HepG2 (cell line): Measurements from ENCODE around the gene CDX1. TPM values are rescaled to one million over a fixed set of nuclear protein-coding genes. Genes with fewer than 3 reads are reported as not detected.

Experiments used
- ADNP ChIP-seq: sonication (generic); formaldehyde crosslinking; IDR thresholded peaks from 2 replicates; pipeline ENCODE4 v1.4.0; 2020; ENCODE audit warnings: missing genetic modification reagents
- BORCS8-MEF2B ChIP-seq: sonication (generic); formaldehyde crosslinking; IDR thresholded peaks from 2 replicates; pipeline ENCODE4 v1.8.0; 2022; ENCODE audit warnings: mild to moderate bottlenecking, missing genetic modification reagents
- CEBPG ChIP-seq: IDR thresholded peaks from 2 replicates; pipeline ENCODE4 v1.6.1; 2016
- GMEB2 ChIP-seq: IDR thresholded peaks from 2 replicates; pipeline ENCODE4 v1.6.1; 2016; ENCODE audit warnings: missing biosample characterization, missing genetic modification reagents, low read depth
- KDM5B ChIP-seq: sonication (generic); formaldehyde crosslinking; IDR thresholded peaks from 2 replicates; pipeline ENCODE4 v1.4.0; 2020; ENCODE audit warnings: missing genetic modification reagents, mild to moderate bottlenecking, borderline replicate concordance
- KMT2B ChIP-seq: IDR thresholded peaks from 2 replicates; pipeline ENCODE4 v1.6.1; 2016; ENCODE audit warnings: missing genetic modification reagents, missing compliant biosample characterization
- LRRFIP1 ChIP-seq: sonication (generic); formaldehyde crosslinking; conservative IDR thresholded peaks from 2 replicates; pipeline ENCODE4 v1.4.0; 2020; ENCODE audit warnings: missing genetic modification reagents
- PCBP2 ChIP-seq: fragments of 200-400 bp; formaldehyde crosslinking; optimal IDR thresholded peaks from 2 replicates; pipeline ENCODE3; 2018; ENCODE audit warnings: low read length, low read depth; ENCODE audit not compliant: poor library complexity, severe bottlenecking
- PLRG1 ChIP-seq: fragments of 450-650 bp; conservative IDR thresholded peaks from 2 replicates; pipeline ENCODE4 v1.6.1; 2016
- SMC3 ChIP-seq: IDR thresholded peaks from 2 replicates; pipeline ENCODE4 v1.6.1; 2011; ENCODE audit warnings: low read length, improper control_type of control experiment
- SPEN ChIP-seq: sonication (generic); formaldehyde crosslinking; IDR thresholded peaks from 2 replicates; pipeline ENCODE4 v1.5.1; 2020; ENCODE audit warnings: low read depth, mild to moderate bottlenecking, missing genetic modification reagents
- TBX3 ChIP-seq: fragments of 450-650 bp; IDR thresholded peaks from 2 replicates; pipeline ENCODE4 v1.6.1; 2017; ENCODE audit warnings: antibody characterized with exemption, mild to moderate bottlenecking, inconsistent platforms, borderline replicate concordance
- THYN1 ChIP-seq: sonication (generic); formaldehyde crosslinking; IDR thresholded peaks from 2 replicates; pipeline ENCODE4 v1.8.1; 2023; ENCODE audit warnings: low read depth, mild to moderate bottlenecking, moderate library complexity, missing genetic modification reagents, borderline replicate concordance
- TP53 ChIP-seq: sonication (generic); formaldehyde crosslinking; conservative IDR thresholded peaks from 2 replicates; pipeline ENCODE4 v1.4.0; 2020; ENCODE audit warnings: missing genetic modification reagents
- ZNF263 ChIP-seq: sonication (generic); formaldehyde crosslinking; IDR thresholded peaks from 2 replicates; pipeline ENCODE4 v1.4.0; 2020; ENCODE audit warnings: missing genetic modification reagents
- ZNF317 ChIP-seq: sonication (generic); formaldehyde crosslinking; IDR thresholded peaks from 2 replicates; pipeline ENCODE4 v1.5.0; 2020; ENCODE audit warnings: mild to moderate bottlenecking, missing genetic modification reagents
- ZNF318 ChIP-seq: sonication (generic); formaldehyde crosslinking; IDR thresholded peaks from 2 replicates; pipeline ENCODE4 v1.4.0; 2020; ENCODE audit warnings: mild to moderate bottlenecking, missing genetic modification reagents
- ZNF7 ChIP-seq: IDR thresholded peaks from 2 replicates; pipeline ENCODE4 v1.6.1; 2016; ENCODE audit warnings: missing biosample characterization, missing genetic modification reagents
- polyA plus RNA-seq, 8 experiments: library from polyadenylated mRNA; depleted of rRNA in 3 of 8; stranded (reverse) in 7 of 8; unstranded in 1 of 8; fragments of >200 nt; fragmentation: Illumina TruSeq in 4 of 8; extraction: Trizol in 4 of 8; gene quantifications; 2 replicates each; pipeline versions ENCODE4 v1.2.1 to v1.2.3, GENCODE V29; 2011 to 2016; ENCODE audit warnings: low read depth in 4 of 8, missing spikeins in 1 of 8, mixed read lengths in 1 of 8; ENCODE audit not compliant: insufficient read depth in 1 of 8
- total RNA-seq, 5 experiments: library from RNA; depleted of rRNA; stranded (reverse); fragments of >200 nt; fragmentation: Illumina TruSeq; extraction: Trizol; gene quantifications; 2 replicates each; pipeline ENCODE4 v1.2.3, GENCODE V29; 2016; ENCODE audit warnings: low read depth in 1 of 5

The CDX1 gene
- total and polyA plus RNA-seq, 2 of the 13 experiments (the other 11 are each of a cell fraction or from before 2014, with no cell fraction given), result not detected

- TF ChIP-seq LRRFIP1 (CRISPR knock-in tag) (no peak), ZNF318 (CRISPR knock-in tag) (peak; percentile 83; the same call in 1 of the 2 replicates), TP53 (CRISPR knock-in tag) (no peak), PCBP2 (no peak), CEBPG (CRISPR knock-in tag) (peak; percentile 80), KDM5B (CRISPR knock-in tag) (no peak), KMT2B (CRISPR knock-in tag) (0 out of 2 replicates have a peak, but pooled peaks have one; percentile 33), ZNF317 (CRISPR knock-in tag) (0 out of 2 replicates have a peak, but pooled peaks have one; percentile 33), GMEB2 (no peak), SMC3 (no peak), ZNF7 (CRISPR knock-in tag) (no peak), PLRG1 (no peak), SPEN (CRISPR knock-in tag) (peak; percentile 67), ZNF263 (peak; percentile 94), TBX3 (peak; percentile 85; the same call in 1 of the 2 replicates), BORCS8-MEF2B (CRISPR knock-in tag) (no peak; the same call in 1 of the 2 replicates), ADNP (CRISPR knock-in tag) (no peak), THYN1 (CRISPR knock-in tag) (no peak)
These were observed 29.2 kb upstream of the CDX1 start (continued) for GRCh38 chr5:150137168-150137957.
